OCI-LY7 (cell line): ENCODE measurements around the gene GNAT2.

ENCODE experiments used
- CTCF ChIP-seq: fragments of 200-600 bp; sonication (generic); conservative IDR thresholded peaks from 2 replicates; pipeline ENCODE4 v1.5.1; 2014; ENCODE audit warnings: mild to moderate bottlenecking, antibody characterized with exemption, low read length, moderate library complexity, mixed read lengths
- EZH2phosphoT487 ChIP-seq: fragments of 200-600 bp; sonication (generic); IDR thresholded peaks from 2 replicates; pipeline ENCODE4 v1.6.1; 2018; ENCODE audit warnings: low read depth, borderline replicate concordance, mild to moderate bottlenecking, mixed run types, antibody characterized with exemption, low read length, moderate library complexity, mixed read lengths

DNA sequence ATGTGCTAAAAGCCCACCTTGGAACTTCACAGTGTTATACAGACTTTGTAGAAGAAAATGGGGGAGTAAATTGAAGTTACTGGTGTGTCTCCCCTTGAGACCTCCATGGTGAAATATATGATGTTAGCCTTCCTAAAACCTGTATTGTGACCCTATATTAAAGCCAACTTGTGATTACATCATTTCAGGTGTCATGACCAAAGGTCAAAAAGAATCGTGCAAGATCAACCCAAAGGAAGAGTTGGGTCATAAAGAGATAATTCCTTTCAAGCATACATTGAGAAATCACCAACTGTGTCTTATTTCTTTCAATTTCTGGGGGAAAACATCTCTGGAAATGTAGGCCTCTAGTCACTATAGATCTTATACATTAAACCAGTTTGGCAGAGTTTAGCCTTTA lies 34.6 kb downstream of the GNAT2 start:
- no peak for TF ChIP-seq CTCF
- TF ChIP-seq EZH2phosphoT487: no peak
